Measurements from ENCODE around the gene ZDHHC14.

DNA sequence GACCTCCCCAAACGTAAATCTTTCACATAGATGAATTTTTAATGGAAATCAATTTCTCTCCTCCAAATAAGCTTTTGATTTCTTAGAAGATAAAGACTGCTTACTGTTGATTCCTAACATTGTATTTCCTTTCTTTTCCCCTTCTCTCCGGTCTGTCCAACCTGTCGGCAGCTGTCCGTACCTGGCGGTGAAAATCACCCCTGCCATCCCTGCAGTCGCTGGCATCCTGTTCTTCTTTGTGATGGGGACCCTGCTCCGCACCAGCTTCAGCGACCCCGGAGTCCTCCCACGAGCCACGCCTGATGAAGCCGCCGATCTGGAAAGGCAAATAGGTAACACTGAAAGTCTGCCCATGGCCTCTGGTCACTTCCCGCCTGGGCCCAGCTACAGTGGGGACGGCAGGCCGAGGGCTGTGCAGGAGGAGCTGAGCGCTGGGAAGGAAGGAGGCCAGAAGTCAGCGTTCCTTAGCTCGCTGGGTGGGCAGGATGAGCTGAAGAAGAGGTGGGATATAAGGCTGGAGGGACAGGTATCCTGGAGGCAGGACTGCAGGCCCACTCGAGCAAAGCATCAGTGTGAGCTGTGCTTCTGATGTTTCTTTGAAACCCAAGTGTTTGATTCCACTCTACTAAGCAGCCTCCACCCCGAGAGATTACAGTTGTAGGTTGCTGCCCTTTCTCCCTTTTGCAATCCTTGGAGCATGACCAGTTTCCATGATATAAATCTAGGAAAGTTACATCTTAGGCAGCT is 161.6 kb downstream of the ZDHHC14 start:
- TF ChIP-seq POLR2A (IDR thresholded peaks at IDR 0.05) = no peak
- TF ChIP-seq, protein P1, sequence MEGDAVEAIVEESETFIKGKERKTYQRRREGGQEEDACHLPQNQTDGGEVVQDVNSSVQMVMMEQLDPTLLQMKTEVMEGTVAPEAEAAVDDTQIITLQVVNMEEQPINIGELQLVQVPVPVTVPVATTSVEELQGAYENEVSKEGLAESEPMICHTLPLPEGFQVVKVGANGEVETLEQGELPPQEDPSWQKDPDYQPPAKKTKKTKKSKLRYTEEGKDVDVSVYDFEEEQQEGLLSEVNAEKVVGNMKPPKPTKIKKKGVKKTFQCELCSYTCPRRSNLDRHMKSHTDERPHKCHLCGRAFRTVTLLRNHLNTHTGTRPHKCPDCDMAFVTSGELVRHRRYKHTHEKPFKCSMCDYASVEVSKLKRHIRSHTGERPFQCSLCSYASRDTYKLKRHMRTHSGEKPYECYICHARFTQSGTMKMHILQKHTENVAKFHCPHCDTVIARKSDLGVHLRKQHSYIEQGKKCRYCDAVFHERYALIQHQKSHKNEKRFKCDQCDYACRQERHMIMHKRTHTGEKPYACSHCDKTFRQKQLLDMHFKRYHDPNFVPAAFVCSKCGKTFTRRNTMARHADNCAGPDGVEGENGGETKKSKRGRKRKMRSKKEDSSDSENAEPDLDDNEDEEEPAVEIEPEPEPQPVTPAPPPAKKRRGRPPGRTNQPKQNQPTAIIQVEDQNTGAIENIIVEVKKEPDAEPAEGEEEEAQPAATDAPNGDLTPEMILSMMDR (IDR thresholded peaks at IDR 0.05) = no peak
